Omental fat pad (tissue), 4 donors: Measurements from ENCODE around the gene GDA. TPM values are rescaled to one million over a fixed set of nuclear protein-coding genes. Genes with fewer than 3 reads are reported as not detected.

Source experiments
- ATAC-seq: fragments of 150-250 bp; one replicate; pipeline ENCODE4 v1.9.1; 2016; ENCODE audit warnings: mild to moderate bottlenecking, moderate library complexity; ENCODE audit not compliant: low FRiP score
- DNase-seq: peaks from one replicate; pipeline ENCODE4 v3.0.0-alpha.2; 2019; ENCODE audit warnings: low spot score
- total RNA-seq, 4 donors: library from RNA; depleted of rRNA; stranded (reverse); fragments of >200 nt; gene quantifications; one replicate each; pipeline ENCODE4 v1.1.0, GENCODE V29; 2016
- TF ChIP-seq, protein P1 (sequence below), 3 donors: fragments of 450-650 bp; IDR thresholded peaks; one replicate each; pipeline ENCODE4 v1.5.1; 2016 to 2017; ENCODE audit warnings: antibody characterized with exemption in 3 of 3, mild to moderate bottlenecking in 3 of 3, moderate library complexity in 2 of 3

GDA gene
- total RNA-seq, 4 donors from 2014 or later, result not detected

DNA sequence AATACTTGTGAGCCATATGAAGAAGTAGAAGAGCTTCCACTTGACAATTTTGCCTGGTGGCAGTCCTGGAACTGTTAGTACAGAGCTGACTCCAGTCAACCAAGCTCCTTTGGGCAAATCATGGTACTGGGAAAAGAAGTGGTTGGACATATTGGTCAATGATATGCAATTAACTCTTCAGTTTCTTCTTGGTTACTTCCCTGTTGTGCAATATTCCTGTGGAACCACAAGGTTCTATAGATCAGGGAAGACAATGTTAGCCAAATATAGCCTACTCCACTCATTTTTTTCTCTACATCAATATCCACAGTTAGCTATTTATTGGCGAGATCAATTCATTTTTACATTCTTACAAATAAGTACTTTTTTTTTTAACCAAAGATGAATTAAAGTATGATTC lies 14.4 kb upstream of the GDA start:
- DNase-seq (no peak), ATAC-seq (no peak)
- TF ChIP-seq, protein P1, sequence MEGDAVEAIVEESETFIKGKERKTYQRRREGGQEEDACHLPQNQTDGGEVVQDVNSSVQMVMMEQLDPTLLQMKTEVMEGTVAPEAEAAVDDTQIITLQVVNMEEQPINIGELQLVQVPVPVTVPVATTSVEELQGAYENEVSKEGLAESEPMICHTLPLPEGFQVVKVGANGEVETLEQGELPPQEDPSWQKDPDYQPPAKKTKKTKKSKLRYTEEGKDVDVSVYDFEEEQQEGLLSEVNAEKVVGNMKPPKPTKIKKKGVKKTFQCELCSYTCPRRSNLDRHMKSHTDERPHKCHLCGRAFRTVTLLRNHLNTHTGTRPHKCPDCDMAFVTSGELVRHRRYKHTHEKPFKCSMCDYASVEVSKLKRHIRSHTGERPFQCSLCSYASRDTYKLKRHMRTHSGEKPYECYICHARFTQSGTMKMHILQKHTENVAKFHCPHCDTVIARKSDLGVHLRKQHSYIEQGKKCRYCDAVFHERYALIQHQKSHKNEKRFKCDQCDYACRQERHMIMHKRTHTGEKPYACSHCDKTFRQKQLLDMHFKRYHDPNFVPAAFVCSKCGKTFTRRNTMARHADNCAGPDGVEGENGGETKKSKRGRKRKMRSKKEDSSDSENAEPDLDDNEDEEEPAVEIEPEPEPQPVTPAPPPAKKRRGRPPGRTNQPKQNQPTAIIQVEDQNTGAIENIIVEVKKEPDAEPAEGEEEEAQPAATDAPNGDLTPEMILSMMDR (IDR thresholded peaks at IDR 0.05), result no peak

DNA sequence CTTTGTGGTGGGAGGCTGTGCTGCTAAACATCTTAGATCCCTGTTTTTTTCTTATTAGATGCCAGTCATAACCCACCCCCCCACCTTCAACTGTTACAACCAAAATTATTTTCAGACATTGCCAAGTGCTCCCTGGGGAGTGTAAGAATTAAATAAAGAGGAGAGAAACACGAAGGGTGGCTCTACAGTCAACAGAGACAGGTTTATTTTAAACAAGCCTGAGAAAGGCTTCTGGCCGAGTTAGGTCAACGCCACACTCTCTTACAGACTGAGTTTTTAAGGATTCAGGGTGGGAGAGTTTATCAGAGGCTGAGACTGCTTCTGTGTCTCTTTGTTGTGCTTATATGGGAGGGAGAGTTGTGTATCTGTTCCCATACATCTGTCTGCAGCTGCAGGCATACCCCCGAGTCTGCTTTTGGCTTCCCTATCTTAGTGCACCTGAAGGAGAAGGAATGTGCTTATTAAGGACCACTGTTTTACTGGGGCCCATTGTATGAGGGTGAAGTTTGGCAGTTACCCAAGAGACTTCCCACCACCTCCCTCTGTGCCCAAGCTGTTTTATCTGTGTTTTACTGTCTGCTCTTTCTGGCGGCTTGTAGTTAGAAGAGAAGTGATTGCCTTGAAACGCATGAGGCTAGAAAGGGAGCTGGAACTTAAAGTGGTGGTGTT lies 11.4 kb upstream of the GDA start:
- ATAC-seq (no peak), DNase-seq (no peak)
- TF ChIP-seq, protein P1 (IDR thresholded peaks at IDR 0.05), result no peak

- no peak for DNase-seq
- TF ChIP-seq, protein P1 (IDR thresholded peaks at IDR 0.05), result no peak
- no peak for ATAC-seq
Measured at GRCh38 chr9:72139226-72139625, 10.0 kb upstream of the GDA start.

DNA sequence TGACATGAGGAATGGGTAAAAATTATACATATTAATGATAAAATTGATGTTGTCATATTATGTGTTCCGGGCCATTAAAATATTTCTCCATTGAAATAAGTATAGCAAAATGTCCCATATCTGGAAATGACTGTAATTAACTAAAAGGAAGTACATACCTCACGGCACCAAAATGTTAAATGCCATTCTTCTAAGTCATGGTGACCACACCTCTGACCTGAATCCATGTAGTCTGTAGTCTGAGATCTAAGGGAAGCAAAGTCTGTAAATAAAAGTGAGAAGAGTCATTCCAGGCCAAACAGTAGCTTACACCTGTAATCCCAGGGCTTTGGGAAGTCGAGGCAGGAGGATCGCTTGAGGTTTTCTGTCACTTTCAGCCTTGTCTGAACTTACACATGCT lies 8.7 kb upstream of the GDA start:
- TF ChIP-seq, protein P1 (IDR thresholded peaks at IDR 0.05), result no peak
- ATAC-seq (no peak), DNase-seq (no peak)

DNA sequence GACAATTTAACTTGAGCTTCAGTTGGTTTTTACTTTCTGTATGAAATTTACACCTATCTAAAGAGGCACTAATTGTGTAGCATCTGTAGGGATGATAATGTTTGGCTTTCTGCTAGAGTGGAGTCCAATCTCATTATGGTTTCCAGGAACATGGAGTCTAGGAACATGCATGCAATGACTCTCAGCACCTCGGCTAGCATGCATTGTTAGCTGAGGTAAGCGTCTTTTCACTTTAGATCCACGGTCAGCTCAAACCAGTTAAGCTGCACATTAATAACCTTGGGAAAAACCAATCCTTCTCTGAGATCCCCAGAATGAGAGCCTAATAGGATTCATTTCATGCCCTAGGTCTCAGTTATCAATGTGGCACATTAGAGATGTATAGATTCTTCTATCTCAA lies 7.8 kb upstream of the GDA start:
- DNase-seq, result no peak
- no peak for ATAC-seq
- TF ChIP-seq, protein P1 (IDR thresholded peaks at IDR 0.05), result no peak

GRCh38 chr9:72144756-72145492 lies 4.3 kb upstream of the GDA start:
- ATAC-seq, result no peak

More at GRCh38 chr9:72144756-72145492, 4.3 kb upstream of the GDA start:
- no peak for DNase-seq
- TF ChIP-seq, protein P1 (IDR thresholded peaks at IDR 0.05), result no peak
